ENCODE results near the gene SMCO4. TPM values are rescaled to one million over a fixed set of nuclear protein-coding genes. Genes with fewer than 3 reads are reported as not detected.

The SMCO4 gene
- total RNA-seq, 2 donors from 2014 or later = 4.6 to 27.5 TPM

DNA sequence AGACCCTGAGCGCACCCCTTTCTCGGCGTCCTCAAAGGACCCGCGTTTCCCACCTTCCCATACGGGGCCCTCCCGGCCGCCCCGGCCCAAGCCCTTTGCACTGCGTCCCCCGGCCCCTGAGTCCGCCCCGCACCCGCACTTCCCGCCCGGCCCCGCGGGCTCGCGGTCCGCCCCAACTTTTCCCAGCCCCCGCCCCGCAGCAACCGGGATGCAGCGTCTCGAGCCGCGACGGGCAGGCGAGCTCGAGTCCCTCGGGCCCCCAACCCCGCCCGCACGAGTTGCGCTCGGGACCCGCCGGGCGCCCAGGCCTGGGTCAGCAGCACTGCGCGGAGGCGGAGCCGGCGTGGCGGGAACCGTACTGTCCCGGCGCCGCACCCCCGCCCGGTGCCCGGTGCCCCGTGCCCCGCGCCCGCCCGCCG is 371 bp downstream of the SMCO4 start:
- H3K4me1 ChIP-seq = peaks cover 27% of the 10 kb centered on the region
- peak overlapping the region; percentile 65 to 93 (median 90) for H3K27ac ChIP-seq
- H3K36me3 ChIP-seq (replicated peaks in 1 of 2; ENCODE audit: insufficient read depth in 1 of 2, low read depth in 2 of 2) = no peaks in the 10 kb centered on the region
- H3K27me3 ChIP-seq = no peaks in the 10 kb centered on the region
- ATAC-seq = peak; percentile 69
- no peaks in the 10 kb centered on the region for H3K9me3 ChIP-seq
- intact Hi-C loops (cut with DNase I) = loop anchor here (10.0 kb wide), 2 partner anchors 102 to 308 kb away; no protein-coding TSS in a partner anchor
- TF ChIP-seq POLR2A (IDR thresholded peaks at IDR 0.05) = no peak
- TF ChIP-seq, protein P1, sequence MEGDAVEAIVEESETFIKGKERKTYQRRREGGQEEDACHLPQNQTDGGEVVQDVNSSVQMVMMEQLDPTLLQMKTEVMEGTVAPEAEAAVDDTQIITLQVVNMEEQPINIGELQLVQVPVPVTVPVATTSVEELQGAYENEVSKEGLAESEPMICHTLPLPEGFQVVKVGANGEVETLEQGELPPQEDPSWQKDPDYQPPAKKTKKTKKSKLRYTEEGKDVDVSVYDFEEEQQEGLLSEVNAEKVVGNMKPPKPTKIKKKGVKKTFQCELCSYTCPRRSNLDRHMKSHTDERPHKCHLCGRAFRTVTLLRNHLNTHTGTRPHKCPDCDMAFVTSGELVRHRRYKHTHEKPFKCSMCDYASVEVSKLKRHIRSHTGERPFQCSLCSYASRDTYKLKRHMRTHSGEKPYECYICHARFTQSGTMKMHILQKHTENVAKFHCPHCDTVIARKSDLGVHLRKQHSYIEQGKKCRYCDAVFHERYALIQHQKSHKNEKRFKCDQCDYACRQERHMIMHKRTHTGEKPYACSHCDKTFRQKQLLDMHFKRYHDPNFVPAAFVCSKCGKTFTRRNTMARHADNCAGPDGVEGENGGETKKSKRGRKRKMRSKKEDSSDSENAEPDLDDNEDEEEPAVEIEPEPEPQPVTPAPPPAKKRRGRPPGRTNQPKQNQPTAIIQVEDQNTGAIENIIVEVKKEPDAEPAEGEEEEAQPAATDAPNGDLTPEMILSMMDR (IDR thresholded peaks at IDR 0.05) = no peak
- WGBS, 2 donors = 0% methylated on average over 9 to 37 of the region's 59 CpGs
- H3K4me3 ChIP-seq = peak overlapping the region; percentile 64 to 72
- peak in 1 of 4 donors; percentile 38 for DNase-seq

GRCh38 chr11:93541884-93542810 is 1.0 kb downstream of the SMCO4 start:
- H3K4me1 ChIP-seq = peaks cover 34% of the 10 kb centered on the region
- TF ChIP-seq, protein P1 (IDR thresholded peaks at IDR 0.05) = no peak
- peak; percentile 12 to 53 (median 44) for TF ChIP-seq POLR2A (IDR thresholded peaks at IDR 0.05)
- no peaks in the 10 kb centered on the region for H3K36me3 ChIP-seq (replicated peaks in 1 of 2; ENCODE audit: insufficient read depth in 1 of 2, low read depth in 2 of 2)
- ATAC-seq = peak; percentile 56
- peak overlapping the region; percentile 65 to 93 (median 90) for H3K27ac ChIP-seq
- WGBS, 2 donors = 3% methylated on average over 26 to 29 of the region's 29 CpGs
- peak; percentile 51 to 55 (median 54) for DNase-seq
- H3K27me3 ChIP-seq = no peaks in the 10 kb centered on the region
- intact Hi-C loops (cut with DNase I) = loop anchor here (10.0 kb wide), 2 partner anchors 103 to 307 kb away; no protein-coding TSS in a partner anchor
- peak overlapping the region; percentile 64 to 72 for H3K4me3 ChIP-seq
- H3K9me3 ChIP-seq = no peaks in the 10 kb centered on the region

GRCh38 chr11:93540896-93541553 is 2.2 kb downstream of the SMCO4 start:
- Histone ChIP-seq H3K4me1 (peaks cover 45% of the 10 kb centered on the region), H3K36me3 (replicated peaks in 1 of 2; ENCODE audit: insufficient read depth in 1 of 2, low read depth in 2 of 2) (no peaks in the 10 kb centered on the region), H3K27ac (peak overlapping the region in 2 of 4 donors; percentile 88 to 93), H3K9me3 (no peaks in the 10 kb centered on the region), H3K4me3 (no peak overlapping the region), H3K27me3 (no peaks in the 10 kb centered on the region)
- WGBS, 2 donors = 91 to 95% methylated on average over 1 of the region's 1 CpG
- DNase-seq (no peak), ATAC-seq (no peak)
- intact Hi-C loops (cut with DNase I) = loop anchor here (10.0 kb wide), 2 partner anchors 104 to 306 kb away; no protein-coding TSS in a partner anchor
- no peak for TF ChIP-seq POLR2A (IDR thresholded peaks at IDR 0.05)

DNA sequence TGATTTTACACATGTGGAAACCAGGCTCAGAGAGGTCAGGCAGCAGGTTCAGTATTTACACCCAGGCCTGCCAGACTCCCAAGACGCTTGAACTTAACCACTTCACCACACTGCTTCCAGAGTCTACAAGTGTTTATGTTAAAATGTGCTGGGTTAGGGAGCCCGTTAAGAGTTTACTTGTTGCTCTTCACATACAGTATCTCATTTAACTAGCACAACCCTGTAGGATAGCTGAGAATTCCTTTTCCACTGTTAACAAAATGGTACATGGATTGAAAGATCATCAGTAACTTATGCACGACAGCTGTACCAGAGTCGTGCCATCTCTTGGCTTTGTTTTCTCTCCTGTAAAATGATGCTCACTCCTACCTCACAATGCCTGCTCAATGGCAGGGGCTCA is 2.9 kb downstream of the SMCO4 start:
- intact Hi-C loops (cut with DNase I) = loop anchor here (10.0 kb wide), 2 partner anchors 104 to 306 kb away; no protein-coding TSS in a partner anchor
- Histone ChIP-seq H3K4me3 (no peak overlapping the region), H3K27ac (no peak overlapping the region), H3K27me3 (no peaks in the 10 kb centered on the region), H3K4me1 (peaks cover 46% of the 10 kb centered on the region), H3K9me3 (no peaks in the 10 kb centered on the region), H3K36me3 (replicated peaks in 1 of 2; ENCODE audit: insufficient read depth in 1 of 2, low read depth in 2 of 2) (no peaks in the 10 kb centered on the region)
- ATAC-seq (no peak), DNase-seq (no peak)
- 80 to 82% methylated on average over 4 of the region's 4 CpGs for WGBS, 2 donors
- TF ChIP-seq POLR2A (IDR thresholded peaks at IDR 0.05) = no peak
- TF ChIP-seq, protein P1 (IDR thresholded peaks at IDR 0.05) = no peak

GRCh38 chr11:93537767-93538261 is 5.4 kb downstream of the SMCO4 start:
- ATAC-seq (peak; percentile 36), DNase-seq (peak in 3 of 4 donors; percentile 39 to 62 (median 54))
- Histone ChIP-seq H3K9me3 (no peaks in the 10 kb centered on the region), H3K4me1 (peaks cover 41% of the 10 kb centered on the region), H3K4me3 (no peak overlapping the region), H3K27me3 (no peaks in the 10 kb centered on the region), H3K27ac (peak overlapping the region in 3 of 4 donors; percentile 38 to 69 (median 64)), H3K36me3 (replicated peaks in 1 of 2; ENCODE audit: insufficient read depth in 1 of 2, low read depth in 2 of 2) (no peaks in the 10 kb centered on the region)
- intact Hi-C loops (cut with DNase I) = no loop called here
- 48 to 56% methylated on average over 14 of the region's 14 CpGs for WGBS, 2 donors
- no peak for TF ChIP-seq POLR2A (IDR thresholded peaks at IDR 0.05)
- TF ChIP-seq, protein P1 (IDR thresholded peaks at IDR 0.05) = no peak

All from body of pancreas (tissue), 4 donors.